ENCODE data around the gene TMEM121.

TMEM121 gene

DNA sequence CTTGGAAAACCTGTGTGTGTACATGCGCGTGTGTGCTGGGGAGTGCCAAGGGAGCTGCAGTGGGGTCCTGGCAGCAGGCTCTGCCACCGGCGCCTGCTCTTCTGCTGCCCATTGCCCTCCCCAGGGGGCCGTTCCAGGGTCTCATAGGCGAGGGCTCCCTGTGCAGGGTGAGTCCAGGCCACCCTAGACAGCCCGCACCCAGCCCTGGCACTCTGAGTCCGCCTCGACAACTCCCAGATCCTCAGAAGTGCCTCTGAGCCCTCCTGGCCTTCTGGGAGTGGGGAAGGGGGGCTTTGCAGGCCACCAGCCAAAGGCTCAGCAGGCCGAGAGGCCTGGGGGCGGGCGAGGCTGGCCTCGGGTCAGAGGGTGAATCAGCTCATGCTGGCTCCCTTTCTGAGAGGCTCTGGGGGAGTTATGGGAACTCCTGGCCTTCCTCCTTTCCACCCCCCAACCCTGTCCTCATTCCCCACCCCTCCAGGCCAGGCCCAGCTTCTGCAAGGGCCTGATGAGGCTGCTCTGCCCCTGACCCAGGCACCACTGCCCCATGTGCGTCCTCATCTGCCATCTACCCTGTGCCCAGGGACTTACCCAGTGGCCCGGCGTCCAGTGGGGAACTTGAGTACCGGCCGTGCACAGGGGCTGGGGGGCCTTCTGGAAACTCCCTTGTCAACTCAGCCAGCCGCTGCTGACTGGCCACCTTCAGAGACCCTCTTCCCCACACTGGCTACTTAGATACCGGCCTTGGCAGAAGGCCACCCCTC lies 37.4 kb upstream of the TMEM121 start:
- 87 to 88% methylated on average over 14 to 15 of the region's 20 CpGs for WGBS, 2 experiments (ENCODE audit: insufficient coverage in 2 of 2)
- Histone ChIP-seq H3K36me3 (ENCODE audit: control insufficient read depth, insufficient read depth, low read length) (peaks cover 9% of the 10 kb centered on the region), H3K4me1 (ENCODE audit: control insufficient read depth, insufficient read depth, low read length, poor library complexity, severe bottlenecking) (peaks cover 46% of the 10 kb centered on the region), H3K9me3 (ENCODE audit: control insufficient read depth, low read length) (no peaks in the 10 kb centered on the region), H3K27ac (ENCODE audit: low read depth, low read length, severe bottlenecking) (no peak overlapping the region), H3K4me3 (ENCODE audit: extremely low read depth, insufficient read depth, low read length, poor library complexity, severe bottlenecking) (peak overlapping the region; percentile 56)

DNA sequence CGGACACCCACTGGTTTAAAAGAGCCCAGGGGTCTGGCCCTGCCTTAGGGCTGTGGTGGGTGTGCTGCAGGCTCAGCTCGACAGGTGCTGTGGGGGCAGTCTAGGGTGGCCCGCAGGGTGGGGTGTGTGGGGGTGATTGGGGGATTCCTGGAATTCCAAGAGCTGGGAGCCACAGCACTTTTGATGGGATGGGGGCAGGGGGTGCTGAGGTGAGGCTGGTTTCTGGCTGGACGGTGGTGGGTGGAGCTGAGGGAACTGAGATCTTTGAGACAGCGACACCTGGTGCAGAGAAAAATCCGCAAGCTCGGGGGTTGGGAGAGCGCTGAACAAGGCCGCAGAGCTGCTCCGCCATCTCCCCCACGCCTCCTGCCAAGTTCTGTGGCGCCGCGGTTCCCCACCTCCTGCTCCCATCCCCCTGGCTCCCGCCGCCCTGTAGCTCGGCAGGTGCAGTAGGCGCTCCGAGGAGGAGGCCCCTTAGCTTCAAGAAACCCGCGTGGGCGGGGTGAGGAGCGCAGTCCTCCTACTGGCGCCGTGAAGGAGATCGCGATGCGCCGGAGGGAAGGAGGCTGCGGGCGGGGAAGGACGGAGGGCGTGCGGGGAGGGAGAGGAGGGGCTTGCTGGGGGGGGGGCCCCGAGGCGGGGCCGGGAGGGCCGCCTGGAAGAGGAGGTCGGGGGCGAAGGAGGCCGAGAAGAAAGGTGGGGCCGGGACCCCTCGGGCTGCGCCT lies 36.7 kb upstream of the TMEM121 start:
- H3K36me3 ChIP-seq (ENCODE audit: control insufficient read depth, insufficient read depth, low read length) = peaks cover 14% of the 10 kb centered on the region
- WGBS, 2 experiments (ENCODE audit: insufficient coverage in 2 of 2) = 1 to 4% methylated on average over 19 to 24 of the region's 44 CpGs
- H3K4me1 ChIP-seq (ENCODE audit: control insufficient read depth, insufficient read depth, low read length, poor library complexity, severe bottlenecking) = peaks cover 40% of the 10 kb centered on the region
- H3K9me3 ChIP-seq (ENCODE audit: control insufficient read depth, low read length) = no peaks in the 10 kb centered on the region
- H3K4me3 ChIP-seq (ENCODE audit: extremely low read depth, insufficient read depth, low read length, poor library complexity, severe bottlenecking) = peak overlapping the region; percentile 56
- H3K27ac ChIP-seq (ENCODE audit: low read depth, low read length, severe bottlenecking) = peak overlapping the region; percentile 85

DNA sequence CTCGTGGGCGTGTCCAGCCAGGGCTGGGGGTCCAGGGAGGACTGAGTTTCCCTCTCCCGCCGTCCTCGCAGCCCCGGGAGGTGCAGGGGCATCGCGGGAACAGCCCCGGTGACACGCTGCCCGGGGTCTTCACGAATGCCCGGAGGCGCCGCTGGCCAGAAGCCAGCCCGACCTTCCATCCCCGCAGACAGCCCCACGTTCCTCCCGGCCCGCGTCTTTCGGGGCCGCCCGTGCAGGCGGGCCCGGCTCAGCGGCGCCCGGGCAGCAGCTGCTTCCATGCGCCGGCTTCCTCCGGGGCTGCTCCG lies 36.2 kb upstream of the TMEM121 start:
- 1% methylated on average over 25 to 32 of the region's 33 CpGs for WGBS, 2 experiments (ENCODE audit: insufficient coverage in 2 of 2)
- peaks cover 34% of the 10 kb centered on the region for H3K4me1 ChIP-seq (ENCODE audit: control insufficient read depth, insufficient read depth, low read length, poor library complexity, severe bottlenecking)
- peak overlapping the region; percentile 85 for H3K27ac ChIP-seq (ENCODE audit: low read depth, low read length, severe bottlenecking)
- H3K9me3 ChIP-seq (ENCODE audit: control insufficient read depth, low read length) = no peaks in the 10 kb centered on the region
- H3K36me3 ChIP-seq (ENCODE audit: control insufficient read depth, insufficient read depth, low read length) = peaks cover 14% of the 10 kb centered on the region
- H3K4me3 ChIP-seq (ENCODE audit: extremely low read depth, insufficient read depth, low read length, poor library complexity, severe bottlenecking) = peak overlapping the region; percentile 56

- no peaks in the 10 kb centered on the region for H3K9me3 ChIP-seq (ENCODE audit: control insufficient read depth, low read length)
- peaks cover 14% of the 10 kb centered on the region for H3K36me3 ChIP-seq (ENCODE audit: control insufficient read depth, insufficient read depth, low read length)
- 1 to 3% methylated on average over 64 to 82 of the region's 94 CpGs for WGBS, 2 experiments (ENCODE audit: insufficient coverage in 2 of 2)
- peak within 1 kb of the TSS; percentile 72 for H3K4me3 ChIP-seq (ENCODE audit: extremely low read depth, insufficient read depth, low read length, poor library complexity, severe bottlenecking)
- H3K27ac ChIP-seq (ENCODE audit: low read depth, low read length, severe bottlenecking) = peak within 1 kb of the TSS; percentile 85
- peaks cover 30% of the 10 kb centered on the region for H3K4me1 ChIP-seq (ENCODE audit: control insufficient read depth, insufficient read depth, low read length, poor library complexity, severe bottlenecking)
Measured at GRCh38 chr14:105490572-105491365, 35.6 kb upstream of the TMEM121 start, which contains the start of gene TEDC1. Gene TEDC1 (plus strand): TSS chr14:105491246. CDS start chr14:105491376, 130 bp downstream.

DNA sequence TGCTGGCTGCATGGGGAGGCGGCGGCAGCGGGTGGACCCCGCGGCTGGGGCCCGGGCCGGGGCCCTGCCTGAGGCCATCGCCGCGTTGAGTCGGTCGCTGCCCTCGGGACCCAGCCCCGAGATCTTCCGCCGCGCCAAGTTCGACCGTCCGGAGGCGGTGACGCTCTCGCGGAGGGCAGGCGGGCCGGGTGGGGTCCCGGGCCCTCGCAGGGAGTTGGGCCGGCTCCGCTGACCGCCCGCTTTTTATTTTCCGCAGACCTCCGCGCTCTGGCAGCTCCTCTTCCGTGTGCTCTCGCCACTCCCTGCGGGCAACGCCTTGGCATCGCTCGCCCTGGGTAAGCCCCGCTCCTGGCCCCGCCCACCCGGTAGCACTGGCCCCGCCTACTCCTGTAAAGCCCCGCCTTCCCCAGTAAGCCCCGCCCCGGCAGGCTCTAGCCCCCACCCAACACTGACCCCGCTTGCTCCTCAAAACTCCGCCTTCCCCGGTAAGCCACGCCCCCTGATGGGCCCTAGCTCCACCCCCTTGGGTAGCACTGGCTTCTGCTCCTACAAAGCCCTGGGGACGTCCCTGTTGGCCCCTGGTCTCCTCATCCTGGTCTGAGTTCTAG lies 34.9 kb upstream of the TMEM121 start:
- H3K4me3 ChIP-seq (ENCODE audit: extremely low read depth, insufficient read depth, low read length, poor library complexity, severe bottlenecking) = peak overlapping the region; percentile 72
- WGBS, 2 experiments (ENCODE audit: insufficient coverage in 2 of 2) = 0 to 3% methylated on average over 48 to 50 of the region's 53 CpGs
- H3K9me3 ChIP-seq (ENCODE audit: control insufficient read depth, low read length) = no peaks in the 10 kb centered on the region
- peaks cover 24% of the 10 kb centered on the region for H3K4me1 ChIP-seq (ENCODE audit: control insufficient read depth, insufficient read depth, low read length, poor library complexity, severe bottlenecking)
- H3K36me3 ChIP-seq (ENCODE audit: control insufficient read depth, insufficient read depth, low read length) = peaks cover 14% of the 10 kb centered on the region
- peak overlapping the region; percentile 84 for H3K27ac ChIP-seq (ENCODE audit: low read depth, low read length, severe bottlenecking)

DNA sequence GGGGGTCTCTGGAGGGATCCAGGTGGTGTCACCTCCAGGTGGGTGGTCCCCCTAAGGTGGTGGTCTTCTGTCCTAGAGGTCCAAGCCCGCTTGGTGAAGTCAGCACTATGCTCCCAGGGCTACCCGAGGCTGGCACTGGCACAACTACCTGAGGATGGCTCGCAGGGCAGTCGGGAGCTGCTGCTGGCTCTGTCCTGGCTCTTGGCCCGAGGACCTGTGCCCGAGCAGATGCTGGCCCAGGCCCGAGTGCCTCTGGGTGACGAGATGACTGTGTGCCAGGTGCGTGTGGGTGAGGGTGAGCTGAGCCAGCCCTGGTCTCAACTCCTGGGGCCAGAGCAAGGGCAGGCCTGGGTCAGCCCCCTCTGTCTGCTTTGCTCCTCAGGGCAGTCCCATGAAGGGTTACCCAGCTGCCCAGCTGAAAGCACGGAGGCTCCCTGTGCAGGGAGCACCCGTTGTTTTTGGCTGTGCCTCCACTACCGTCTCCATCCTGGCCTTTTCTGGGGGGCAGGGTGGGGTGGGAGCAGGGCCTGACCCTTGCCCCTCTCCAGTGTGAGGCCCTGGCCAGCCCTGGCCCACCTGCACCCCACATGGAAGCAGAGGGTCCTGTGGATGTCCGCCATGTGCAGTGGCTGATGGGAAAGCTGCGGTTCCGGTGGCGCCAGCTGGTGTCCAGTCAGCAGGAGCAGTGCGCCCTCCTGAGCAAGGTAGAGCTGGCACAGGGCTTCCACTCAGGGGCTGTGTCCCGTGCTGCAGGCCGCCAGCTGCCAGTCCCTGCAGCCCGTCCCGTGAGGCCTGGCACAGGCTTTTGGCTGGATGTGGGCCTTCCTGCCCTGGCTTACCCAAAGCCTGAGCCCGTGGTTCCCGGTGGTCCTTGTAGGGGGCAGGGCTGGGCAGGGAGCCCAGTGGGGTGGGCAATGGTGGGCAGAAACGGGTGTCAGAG lies 34.1 kb upstream of the TMEM121 start:
- Histone ChIP-seq H3K9me3 (ENCODE audit: control insufficient read depth, low read length) (no peaks in the 10 kb centered on the region), H3K36me3 (ENCODE audit: control insufficient read depth, insufficient read depth, low read length) (peaks cover 14% of the 10 kb centered on the region), H3K4me1 (ENCODE audit: control insufficient read depth, insufficient read depth, low read length, poor library complexity, severe bottlenecking) (peaks cover 19% of the 10 kb centered on the region), H3K27ac (ENCODE audit: low read depth, low read length, severe bottlenecking) (peak overlapping the region; percentile 16), H3K4me3 (ENCODE audit: extremely low read depth, insufficient read depth, low read length, poor library complexity, severe bottlenecking) (peak overlapping the region; percentile 72)
- 97 to 98% methylated on average over 22 to 24 of the region's 24 CpGs for WGBS, 2 experiments (ENCODE audit: insufficient coverage in 2 of 2)

DNA sequence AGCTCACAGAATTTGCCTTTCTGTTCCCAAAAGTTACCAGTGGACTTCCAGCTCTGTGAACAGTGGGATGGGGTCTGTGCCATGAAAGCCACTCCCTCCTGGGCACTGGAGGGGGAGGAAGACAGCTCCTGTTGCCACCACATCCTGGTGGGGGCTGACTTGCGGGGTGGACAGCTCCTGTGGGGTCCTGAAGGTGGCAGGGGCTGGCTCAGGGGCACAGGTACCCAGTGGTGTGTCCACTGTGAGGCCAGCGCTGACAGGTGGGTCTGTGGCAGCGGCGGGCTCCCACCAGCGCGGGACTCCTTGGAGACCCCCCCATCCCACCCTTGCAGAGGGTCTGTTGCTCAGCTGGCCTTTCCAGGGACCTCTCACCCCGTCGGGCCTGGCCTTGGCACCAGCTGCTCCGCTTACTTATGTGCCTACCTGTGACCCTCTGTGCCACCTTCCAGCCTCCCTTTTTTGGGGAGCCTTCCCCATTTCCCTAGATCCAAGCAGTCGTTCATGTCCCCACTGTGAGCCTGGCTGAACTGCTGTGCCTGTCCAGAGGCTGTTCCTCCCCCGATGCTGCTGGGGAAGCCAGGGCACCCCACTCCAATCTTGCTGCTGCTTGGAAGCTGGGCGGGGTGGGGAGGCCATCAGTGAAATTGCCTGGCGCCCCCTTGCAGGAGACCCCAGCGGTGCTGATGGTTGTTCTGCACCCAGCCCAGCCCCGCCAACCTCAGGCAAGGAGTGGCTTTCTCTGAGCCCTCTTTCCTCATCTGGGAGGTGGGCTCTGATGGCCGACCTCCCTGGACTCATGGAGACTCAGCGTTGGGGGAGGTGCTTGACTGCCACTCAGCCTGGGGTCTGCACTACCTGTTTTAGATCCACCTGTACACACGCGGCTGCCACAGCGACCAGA lies 33.2 kb upstream of the TMEM121 start:
- 87 to 93% methylated on average over 12 to 19 of the region's 20 CpGs for WGBS, 2 experiments (ENCODE audit: insufficient coverage in 2 of 2)
- Histone ChIP-seq H3K36me3 (ENCODE audit: control insufficient read depth, insufficient read depth, low read length) (peaks cover 19% of the 10 kb centered on the region), H3K4me3 (ENCODE audit: extremely low read depth, insufficient read depth, low read length, poor library complexity, severe bottlenecking) (no peak overlapping the region), H3K4me1 (ENCODE audit: control insufficient read depth, insufficient read depth, low read length, poor library complexity, severe bottlenecking) (peaks cover 14% of the 10 kb centered on the region), H3K9me3 (ENCODE audit: control insufficient read depth, low read length) (no peaks in the 10 kb centered on the region), H3K27ac (ENCODE audit: low read depth, low read length, severe bottlenecking) (no peak overlapping the region)

DNA sequence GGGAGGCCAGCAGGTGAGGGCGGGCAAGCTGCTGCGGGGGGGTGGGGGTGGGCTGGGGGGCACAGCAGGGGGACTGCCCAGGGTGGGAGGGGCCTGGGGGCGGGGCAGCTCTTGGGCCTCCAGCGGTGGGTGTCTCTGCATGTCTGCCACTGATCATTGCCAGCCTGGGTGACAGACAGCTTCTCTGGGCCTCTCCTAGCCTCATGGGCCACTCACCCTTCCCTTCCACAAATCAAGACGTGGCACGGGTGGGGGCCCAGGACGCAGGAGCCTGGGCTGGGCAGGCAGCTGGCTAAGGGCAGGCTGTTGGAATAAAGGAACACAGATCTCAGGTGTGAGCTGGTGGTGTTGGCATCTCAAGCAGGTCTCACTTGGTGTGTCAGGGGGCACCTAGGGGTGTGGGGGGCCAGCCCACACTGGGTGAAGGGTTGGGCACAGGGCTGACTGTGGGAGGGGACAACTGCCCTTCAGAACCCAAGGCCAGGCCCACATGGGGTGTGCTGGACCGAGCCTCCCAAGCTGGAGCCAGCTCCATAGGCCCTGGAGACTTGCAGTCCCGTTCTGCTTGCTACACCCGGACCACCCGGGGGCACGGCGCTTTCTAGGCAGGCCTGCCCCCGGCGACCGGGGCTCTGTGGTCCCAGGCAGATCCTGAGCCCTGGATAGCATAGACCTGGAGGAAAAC lies 32.3 kb upstream of the TMEM121 start:
- 97 to 98% methylated on average over 5 to 12 of the region's 16 CpGs for WGBS, 2 experiments (ENCODE audit: insufficient coverage in 2 of 2)
- Histone ChIP-seq H3K27ac (ENCODE audit: low read depth, low read length, severe bottlenecking) (no peak overlapping the region), H3K4me1 (ENCODE audit: control insufficient read depth, insufficient read depth, low read length, poor library complexity, severe bottlenecking) (peaks cover 9% of the 10 kb centered on the region), H3K9me3 (ENCODE audit: control insufficient read depth, low read length) (no peaks in the 10 kb centered on the region), H3K36me3 (ENCODE audit: control insufficient read depth, insufficient read depth, low read length) (peaks cover 22% of the 10 kb centered on the region), H3K4me3 (ENCODE audit: extremely low read depth, insufficient read depth, low read length, poor library complexity, severe bottlenecking) (no peak overlapping the region)

DNA sequence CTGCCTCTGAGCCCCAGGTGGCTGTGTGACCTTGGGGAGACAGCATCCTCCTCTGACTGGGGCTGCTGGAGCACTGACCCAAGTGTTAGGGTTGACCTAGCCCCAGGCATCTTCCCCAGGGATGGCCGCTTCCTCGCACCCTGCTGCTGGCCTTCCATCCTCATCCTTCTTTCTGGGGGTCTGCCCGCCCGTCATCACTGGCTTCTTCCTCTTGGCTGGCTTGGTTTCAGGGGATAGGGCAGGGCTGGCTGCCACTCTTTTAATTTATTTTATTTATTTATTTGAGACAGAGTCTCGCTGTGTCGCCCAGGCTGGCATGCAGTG lies 31.8 kb upstream of the TMEM121 start:
- WGBS, 2 experiments (ENCODE audit: insufficient coverage in 2 of 2) = 94 to 97% methylated on average over 6 of the region's 6 CpGs
- Histone ChIP-seq H3K4me1 (ENCODE audit: control insufficient read depth, insufficient read depth, low read length, poor library complexity, severe bottlenecking) (peaks cover 4% of the 10 kb centered on the region), H3K27ac (ENCODE audit: low read depth, low read length, severe bottlenecking) (no peak overlapping the region), H3K4me3 (ENCODE audit: extremely low read depth, insufficient read depth, low read length, poor library complexity, severe bottlenecking) (no peak overlapping the region), H3K9me3 (ENCODE audit: control insufficient read depth, low read length) (no peaks in the 10 kb centered on the region), H3K36me3 (ENCODE audit: control insufficient read depth, insufficient read depth, low read length) (peaks cover 22% of the 10 kb centered on the region)
